Measurements from ENCODE around the gene OSR1. TPM values are rescaled to one million over a fixed set of nuclear protein-coding genes. Genes with fewer than 3 reads are reported as not detected.

Gene OSR1
- total and polyA plus RNA-seq, 10 of the 15 experiments (the other 5 are each of a cell fraction or from before 2014, with no cell fraction given) = not detected

DNA sequence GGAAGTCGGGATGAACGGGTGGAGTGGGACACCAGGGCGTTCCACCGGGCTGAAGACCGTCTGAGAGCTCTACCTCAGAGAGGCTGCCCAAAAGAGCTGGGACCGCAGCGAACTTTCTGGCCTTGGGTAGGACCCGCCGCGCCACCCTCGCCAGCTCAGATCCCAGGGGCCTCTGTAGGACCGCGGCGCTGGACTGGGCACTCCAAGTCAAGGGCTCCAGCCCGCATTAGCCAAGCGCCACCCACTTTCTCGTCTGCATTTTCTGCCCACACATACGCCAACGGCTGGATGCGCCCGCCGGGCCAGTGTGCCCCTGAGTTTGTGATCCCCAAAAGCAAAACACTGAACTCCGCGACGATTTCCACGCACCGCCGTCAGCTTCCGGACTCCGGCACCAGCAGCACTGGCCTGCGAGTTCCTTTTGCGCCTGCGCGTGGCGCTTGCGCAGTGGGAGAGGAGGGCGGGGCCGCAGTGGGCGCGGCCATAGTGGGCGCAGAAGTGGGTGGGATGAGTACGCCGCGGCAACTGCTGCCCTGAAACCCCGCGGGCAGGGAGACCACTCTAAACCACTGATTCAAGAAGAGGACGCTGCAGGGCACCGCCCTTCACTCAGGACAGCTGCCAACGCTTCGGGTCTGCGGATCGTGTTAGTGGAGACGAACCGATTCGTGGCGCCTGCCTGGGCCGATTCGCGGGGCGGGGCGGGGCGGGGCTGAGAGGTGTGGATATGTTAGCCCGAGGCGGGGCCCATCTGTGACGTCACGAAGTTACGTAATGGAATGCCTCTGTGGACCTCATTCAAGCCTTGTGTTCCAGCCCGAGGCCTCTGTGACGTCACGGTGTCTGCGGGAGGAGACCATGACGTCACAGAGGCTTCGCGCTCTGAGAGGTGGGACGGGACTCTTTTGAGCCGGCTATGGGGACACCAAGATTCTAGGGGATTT, 10.5 kb downstream of the OSR1 start (continued):
- TF ChIP-seq EED (IDR thresholded peaks at IDR 0.05; ENCODE audit: low read depth) (0 out of 2 replicates have a peak, but pooled peaks have one; percentile 20), ZBED1 (IDR thresholded peaks at IDR 0.05; ENCODE audit: borderline replicate concordance) (no peak), STAT1 (conservative IDR thresholded peaks at IDR 0.05) (no peak), SMAD5 (IDR thresholded peaks at IDR 0.05; ENCODE audit: low read depth) (peak; percentile 83), MAX (IDR thresholded peaks at IDR 0.05; ENCODE audit: low read depth, low read length) (peak; percentile 34; the same call in 1 of the 2 replicates), GATAD2B (conservative IDR thresholded peaks at IDR 0.05; ENCODE audit: low read depth) (peak; percentile 81), RAD51 (IDR thresholded peaks at IDR 0.05) (no peak), CHD1 (IDR thresholded peaks at IDR 0.05; ENCODE audit: low read depth, low read length) (no peak), ZBTB4 (CRISPR knock-in tag; IDR thresholded peaks at IDR 0.05) (no peak), ZNF217 (IDR thresholded peaks at IDR 0.05) (no peak), E2F8 (IDR thresholded peaks at IDR 0.05; ENCODE audit: low read depth, partially characterized antibody) (peak; percentile 74), SKIL (IDR thresholded peaks at IDR 0.05; ENCODE audit: low read depth, poor library complexity, severe bottlenecking) (no peak), SUZ12 (IDR thresholded peaks at IDR 0.05; ENCODE audit: unreplicated experiment) (no peak), NR2F1 (conservative IDR thresholded peaks at IDR 0.05) (no peak)
- TF ChIP-seq, protein P1, sequence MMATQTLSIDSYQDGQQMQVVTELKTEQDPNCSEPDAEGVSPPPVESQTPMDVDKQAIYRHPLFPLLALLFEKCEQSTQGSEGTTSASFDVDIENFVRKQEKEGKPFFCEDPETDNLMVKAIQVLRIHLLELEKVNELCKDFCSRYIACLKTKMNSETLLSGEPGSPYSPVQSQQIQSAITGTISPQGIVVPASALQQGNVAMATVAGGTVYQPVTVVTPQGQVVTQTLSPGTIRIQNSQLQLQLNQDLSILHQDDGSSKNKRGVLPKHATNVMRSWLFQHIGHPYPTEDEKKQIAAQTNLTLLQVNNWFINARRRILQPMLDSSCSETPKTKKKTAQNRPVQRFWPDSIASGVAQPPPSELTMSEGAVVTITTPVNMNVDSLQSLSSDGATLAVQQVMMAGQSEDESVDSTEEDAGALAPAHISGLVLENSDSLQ (IDR thresholded peaks at IDR 0.05) = no peak
- TF ChIP-seq, protein P2, sequence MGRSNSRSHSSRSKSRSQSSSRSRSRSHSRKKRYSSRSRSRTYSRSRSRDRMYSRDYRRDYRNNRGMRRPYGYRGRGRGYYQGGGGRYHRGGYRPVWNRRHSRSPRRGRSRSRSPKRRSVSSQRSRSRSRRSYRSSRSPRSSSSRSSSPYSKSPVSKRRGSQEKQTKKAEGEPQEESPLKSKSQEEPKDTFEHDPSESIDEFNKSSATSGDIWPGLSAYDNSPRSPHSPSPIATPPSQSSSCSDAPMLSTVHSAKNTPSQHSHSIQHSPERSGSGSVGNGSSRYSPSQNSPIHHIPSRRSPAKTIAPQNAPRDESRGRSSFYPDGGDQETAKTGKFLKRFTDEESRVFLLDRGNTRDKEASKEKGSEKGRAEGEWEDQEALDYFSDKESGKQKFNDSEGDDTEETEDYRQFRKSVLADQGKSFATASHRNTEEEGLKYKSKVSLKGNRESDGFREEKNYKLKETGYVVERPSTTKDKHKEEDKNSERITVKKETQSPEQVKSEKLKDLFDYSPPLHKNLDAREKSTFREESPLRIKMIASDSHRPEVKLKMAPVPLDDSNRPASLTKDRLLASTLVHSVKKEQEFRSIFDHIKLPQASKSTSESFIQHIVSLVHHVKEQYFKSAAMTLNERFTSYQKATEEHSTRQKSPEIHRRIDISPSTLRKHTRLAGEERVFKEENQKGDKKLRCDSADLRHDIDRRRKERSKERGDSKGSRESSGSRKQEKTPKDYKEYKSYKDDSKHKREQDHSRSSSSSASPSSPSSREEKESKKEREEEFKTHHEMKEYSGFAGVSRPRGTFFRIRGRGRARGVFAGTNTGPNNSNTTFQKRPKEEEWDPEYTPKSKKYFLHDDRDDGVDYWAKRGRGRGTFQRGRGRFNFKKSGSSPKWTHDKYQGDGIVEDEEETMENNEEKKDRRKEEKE (IDR thresholded peaks at IDR 0.05) = no peak
